ENCODE data around the gene KLC1. TPM values are rescaled to one million over a fixed set of nuclear protein-coding genes. Genes with fewer than 3 reads are reported as not detected.

Gene KLC1
- total RNA-seq: 272 and 299 TPM in 2 replicates

GRCh38 chr14:103628684-103629502 is at the start of gene KLC1:
KLC1 (plus strand) TSS chr14:103629211; CDS start chr14:103654565, 25,354 bp downstream.

GRCh38 chr14:103715052-103716000 is 86.3 kb downstream of the KLC1 start, which contains the start of the genes XRCC3 and ZFYVE21:
XRCC3 (minus strand) TSS chr14:103715451; CDS start chr14:103711087, 4,364 bp downstream.
ZFYVE21 (plus strand) TSS chr14:103715810; CDS start chr14:103715842, 32 bp downstream.

Small RNAs within 50 kb of the gene (small RNA-seq; reads per million reads assigned to genes)
- gene RF00019: not detected

Other genes starting within 250 kb of the KLC1 start
- 126 and 130 TPM in 2 replicates for gene MARK3, start 243.8 kb upstream of the KLC1 start, total RNA-seq
- 1.6 and 1.9 TPM in 2 replicates for gene CKB, start 106.4 kb upstream of the KLC1 start, total RNA-seq
- 5.3 and 6.7 TPM in 2 replicates for gene TRMT61A, start 100.0 kb upstream of the KLC1 start, total RNA-seq
- 48.4 and 48.9 TPM in 2 replicates for gene BAG5, start 66.6 kb upstream of the KLC1 start, total RNA-seq
- 33.9 and 39.0 TPM in 2 replicates for gene COA8, start 66.3 kb upstream of the KLC1 start, total RNA-seq
- gene XRCC3, start 86.2 kb downstream of the KLC1 start, total RNA-seq: 22.5 and 27.0 TPM in 2 replicates
- gene ZFYVE21, start 86.6 kb downstream of the KLC1 start, total RNA-seq: 51.0 and 54.8 TPM in 2 replicates
- 16.5 and 28.4 TPM in 2 replicates for gene PPP1R13B, start 218.4 kb downstream of the KLC1 start, total RNA-seq

Measured in thoracic aorta endothelial cell (primary cell).